SU-DHL-6 (cell line): Measurements from ENCODE around the gene TMEM63B.

Source experiments
- H2AFZ ChIP-seq: fragments of 200-600 bp; sonication (generic); 2 replicates; pipeline ENCODE4 v1.6.1; 2014; ENCODE audit warnings: low read depth, mild to moderate bottlenecking, moderate library complexity, mixed read lengths, antibody characterized with exemption, low read length; ENCODE audit not compliant: severe bottlenecking
- H3F3A ChIP-seq: fragments of 200-600 bp; shearing (Covaris generic); 2 replicates; pipeline ENCODE4 v1.6.0; 2016; ENCODE audit warnings: antibody characterized with exemption, mild to moderate bottlenecking; ENCODE audit not compliant: insufficient read depth
- H3K27ac ChIP-seq: fragments of 200-600 bp; sonication (generic); 2 replicates; pipeline ENCODE4 v1.5.1; 2016; ENCODE audit warnings: low read depth, mild to moderate bottlenecking, low read length, moderate library complexity, mixed read lengths
- H3K27me3 ChIP-seq: fragments of 200-600 bp; sonication (generic), shearing (Covaris generic); 2 replicates; pipeline ENCODE4 v1.6.0; 2014; ENCODE audit warnings: mild to moderate bottlenecking, low read length
- H3K36me3 ChIP-seq: fragments of 200-600 bp; sonication (generic); 2 replicates; pipeline ENCODE4 v1.6.1; 2014; ENCODE audit warnings: mild to moderate bottlenecking, low read length, mixed read lengths
- H3K4me2 ChIP-seq: fragments of 300-600, 200-600 bp; shearing (Covaris generic), sonication (generic); 2 replicates; pipeline ENCODE4 v1.6.0; 2014; ENCODE audit warnings: low read length, low read depth, mild to moderate bottlenecking; ENCODE audit not compliant: poor library complexity, severe bottlenecking
- H3K4me3 ChIP-seq: fragments of 200-600 bp; sonication (generic); 2 replicates; pipeline ENCODE4 v1.5.1; 2014; ENCODE audit warnings: antibody characterized with exemption, low read length, mild to moderate bottlenecking, mixed read lengths; ENCODE audit not compliant: insufficient read depth, poor library complexity, severe bottlenecking
- H3K79me2 ChIP-seq: fragments of 200-600 bp; sonication (generic); 2 replicates; pipeline ENCODE4 v1.6.1; 2014; ENCODE audit warnings: mild to moderate bottlenecking, low read length, moderate library complexity; ENCODE audit not compliant: insufficient read depth
- H3K9ac ChIP-seq: fragments of 200-600 bp; sonication (generic); 2 replicates; pipeline ENCODE4 v1.7.0; 2014; ENCODE audit warnings: mild to moderate bottlenecking, low read length
- H3K9me2 ChIP-seq: fragments of 200-600 bp; sonication (generic); replicated peaks from 2 replicates; pipeline ENCODE4 v1.6.1; 2014; ENCODE audit warnings: low read length; ENCODE audit not compliant: insufficient read depth
- H3K9me3 ChIP-seq: fragments of 200-600 bp; sonication (generic); 2 replicates; pipeline ENCODE4 v1.6.1; 2014; ENCODE audit warnings: low read length, mixed read lengths; ENCODE audit not compliant: insufficient read depth
- H4K20me1 ChIP-seq: fragments of 200-600 bp; sonication (generic); 2 replicates; pipeline ENCODE4 v1.6.1; 2014; ENCODE audit warnings: low read depth, mild to moderate bottlenecking, antibody characterized with exemption, low read length, moderate library complexity, mixed read lengths
- CTCF ChIP-seq: fragments of 200-600 bp; sonication (generic); IDR thresholded peaks from one replicate; pipeline ENCODE4 v1.5.1; 2017; ENCODE audit warnings: antibody characterized with exemption, mild to moderate bottlenecking, low read length, moderate library complexity; ENCODE audit not compliant: insufficient read depth, poor library complexity, severe bottlenecking
- EZH2phosphoT487 ChIP-seq: fragments of 200-600 bp; sonication (generic), shearing (Covaris generic); conservative IDR thresholded peaks from 2 replicates; pipeline ENCODE4 v1.6.1; 2018; ENCODE audit warnings: mild to moderate bottlenecking, antibody characterized with exemption, low read length, moderate library complexity, mixed read lengths

The TMEM63B gene

GRCh38 chr6:44091981-44092884, 35.1 kb upstream of the TMEM63B start:
- TF ChIP-seq EZH2phosphoT487 = no peak
- TF ChIP-seq CTCF = no peak
- Histone ChIP-seq H3K9me3 (no peaks in the 10 kb centered on the region), H3K27me3 (no peaks in the 10 kb centered on the region), H3K4me2 (no peak overlapping the region), H3K9me2 (no peaks in the 10 kb centered on the region), H3K36me3 (no peaks in the 10 kb centered on the region; the same call in 1 of the 2 replicates), H3K27ac (no peak overlapping the region), H4K20me1 (no peaks in the 10 kb centered on the region), H3F3A (peaks cover 3% of the 10 kb centered on the region; the same call in 1 of the 2 replicates), H3K4me3 (no peak overlapping the region), H2AFZ (no peak overlapping the region), H3K79me2 (no peaks in the 10 kb centered on the region), H3K9ac (no peak overlapping the region)

GRCh38 chr6:44093066-44093465, 34.3 kb upstream of the TMEM63B start:
- no peak overlapping the region for H3K27ac ChIP-seq
- no peaks in the 10 kb centered on the region for H3K79me2 ChIP-seq
- H3K9ac ChIP-seq = no peak overlapping the region
- H2AFZ ChIP-seq = no peak overlapping the region
- no peak overlapping the region for H3K4me2 ChIP-seq
- no peak overlapping the region for H3K4me3 ChIP-seq
- no peaks in the 10 kb centered on the region for H3K9me2 ChIP-seq
- H3F3A ChIP-seq = peaks cover 11% of the 10 kb centered on the region
- H3K9me3 ChIP-seq = no peaks in the 10 kb centered on the region
- no peaks in the 10 kb centered on the region for H3K27me3 ChIP-seq
- TF ChIP-seq EZH2phosphoT487 (no peak), CTCF (no peak)
- no peaks in the 10 kb centered on the region; the same call in 1 of the 2 replicates for H3K36me3 ChIP-seq
- no peaks in the 10 kb centered on the region for H4K20me1 ChIP-seq

GRCh38 chr6:44093750-44094402, 33.5 kb upstream of the TMEM63B start:
- Histone ChIP-seq H3K9me2 (no peaks in the 10 kb centered on the region), H3K4me3 (no peak overlapping the region), H3K9ac (no peak overlapping the region), H3K79me2 (no peaks in the 10 kb centered on the region), H3K27ac (no peak overlapping the region), H3K27me3 (no peaks in the 10 kb centered on the region), H2AFZ (no peak overlapping the region), H3F3A (peaks cover 13% of the 10 kb centered on the region), H3K36me3 (no peaks in the 10 kb centered on the region; the same call in 1 of the 2 replicates), H3K9me3 (no peaks in the 10 kb centered on the region), H4K20me1 (no peaks in the 10 kb centered on the region), H3K4me2 (no peak overlapping the region)
- TF ChIP-seq EZH2phosphoT487 (no peak), CTCF (no peak)
